Subcutaneous abdominal adipose tissue (tissue), 5 donors: ENCODE results near the gene BMPER.

Source experiments
- H3K27ac ChIP-seq: one replicate; pipeline ENCODE4 v1.7.0; 2013; ENCODE audit warnings: low read depth, mild to moderate bottlenecking, inconsistent platforms, low read length, moderate library complexity
- H3K27me3 ChIP-seq, 5 donors: one replicate each; pipeline ENCODE4 v1.7.0; 2013; ENCODE audit warnings: low read length in 5 of 5, inconsistent platforms in 1 of 5; ENCODE audit not compliant: control insufficient read depth in 5 of 5, insufficient read depth in 4 of 5
- H3K36me3 ChIP-seq, 5 donors: one replicate each; pipeline ENCODE4 v1.7.0; 2013; ENCODE audit warnings: low read length in 5 of 5; ENCODE audit not compliant: control insufficient read depth in 5 of 5, insufficient read depth in 5 of 5
- H3K4me1 ChIP-seq, 5 donors: one replicate each; pipeline ENCODE4 v1.7.0; 2013; ENCODE audit warnings: low read length in 5 of 5, mild to moderate bottlenecking in 3 of 5, moderate library complexity in 1 of 5; ENCODE audit not compliant: control insufficient read depth in 5 of 5, insufficient read depth in 5 of 5
- H3K4me3 ChIP-seq, 5 donors: one replicate each; pipeline ENCODE4 v1.7.0; 2013; ENCODE audit warnings: low read length in 5 of 5, low read depth in 1 of 5
- H3K9ac ChIP-seq, 5 donors: one replicate each; pipeline ENCODE4 v1.7.0; 2013; ENCODE audit warnings: low read length in 5 of 5, mild to moderate bottlenecking in 4 of 5, moderate library complexity in 3 of 5
- H3K9me3 ChIP-seq, 5 donors: one replicate each; pipeline ENCODE4 v1.7.0; 2013; ENCODE audit warnings: low read length in 5 of 5; ENCODE audit not compliant: control insufficient read depth in 5 of 5
- donor health status: healthy.
- donor health status: healthy.
- donor health status: healthy.
- donor health status: healthy.
- donor health status: healthy.

Gene BMPER

GRCh38 chr7:34048445-34048844 is 143.1 kb downstream of the BMPER start:
- Histone ChIP-seq H3K4me1 (peaks cover 0 to 12% (median 4%) of the 10 kb centered on the region in 5 donors), H3K27ac (no peak overlapping the region), H3K9ac (no peak overlapping the region), H3K27me3 (no peaks in the 10 kb centered on the region), H3K4me3 (no peak overlapping the region), H3K9me3 (no peaks in the 10 kb centered on the region), H3K36me3 (peaks cover 0 to 6% (median 0%) of the 10 kb centered on the region in 5 donors)

GRCh38 chr7:34054075-34054474 is 148.7 kb downstream of the BMPER start:
- Histone ChIP-seq H3K4me1 (peaks cover 0 to under 1% (median 0%) of the 10 kb centered on the region in 5 donors), H3K27me3 (no peaks in the 10 kb centered on the region), H3K9ac (no peak overlapping the region), H3K27ac (no peak overlapping the region), H3K4me3 (no peak overlapping the region), H3K36me3 (peaks cover 0 to 21% (median 5%) of the 10 kb centered on the region in 5 donors), H3K9me3 (no peaks in the 10 kb centered on the region)

GRCh38 chr7:34057136-34057535 is 151.8 kb downstream of the BMPER start:
- Histone ChIP-seq H3K9ac (no peak overlapping the region), H3K36me3 (peaks cover 0 to 20% (median 5%) of the 10 kb centered on the region in 5 donors), H3K4me1 (peaks cover 0 to 7% (median 5%) of the 10 kb centered on the region in 5 donors), H3K9me3 (no peaks in the 10 kb centered on the region), H3K27ac (no peak overlapping the region), H3K4me3 (no peak overlapping the region), H3K27me3 (no peaks in the 10 kb centered on the region)

- Histone ChIP-seq H3K36me3 (peaks cover 0 to 15% (median 4%) of the 10 kb centered on the region in 5 donors), H3K4me1 (peaks cover 0 to 7% (median 5%) of the 10 kb centered on the region in 5 donors), H3K27ac (no peak overlapping the region), H3K4me3 (no peak overlapping the region), H3K9me3 (no peaks in the 10 kb centered on the region), H3K27me3 (no peaks in the 10 kb centered on the region), H3K9ac (no peak overlapping the region)
These were observed 152.6 kb downstream of the BMPER start for GRCh38 chr7:34057956-34058355.

GRCh38 chr7:34058801-34059135 is 153.4 kb downstream of the BMPER start:
- no peak overlapping the region for H3K4me3 ChIP-seq
- peaks cover 0 to 7% (median 5%) of the 10 kb centered on the region in 5 donors for H3K4me1 ChIP-seq
- H3K27ac ChIP-seq, result no peak overlapping the region
- no peak overlapping the region for H3K9ac ChIP-seq
- H3K27me3 ChIP-seq, result no peaks in the 10 kb centered on the region
- H3K9me3 ChIP-seq, result no peaks in the 10 kb centered on the region
- peaks cover 0 to 14% (median 4%) of the 10 kb centered on the region in 5 donors for H3K36me3 ChIP-seq

- H3K27me3 ChIP-seq, result no peaks in the 10 kb centered on the region
- no peaks in the 10 kb centered on the region for H3K9me3 ChIP-seq
- no peak overlapping the region for H3K9ac ChIP-seq
- H3K4me1 ChIP-seq, result peaks cover 0 to 7% (median 5%) of the 10 kb centered on the region in 5 donors
- H3K36me3 ChIP-seq, result peaks cover 0 to 10% (median 4%) of the 10 kb centered on the region in 5 donors
- H3K27ac ChIP-seq, result no peak overlapping the region
- H3K4me3 ChIP-seq, result no peak overlapping the region
These were observed 153.9 kb downstream of the BMPER start for GRCh38 chr7:34059136-34059828.

- H3K4me3 ChIP-seq, result no peak overlapping the region
- peaks cover 0 to 7% (median 4%) of the 10 kb centered on the region in 5 donors for H3K36me3 ChIP-seq
- peaks cover 0 to 7% (median 5%) of the 10 kb centered on the region in 5 donors for H3K4me1 ChIP-seq
- H3K27ac ChIP-seq, result peak overlapping the region; percentile 14
- H3K9me3 ChIP-seq, result no peaks in the 10 kb centered on the region
- H3K27me3 ChIP-seq, result no peaks in the 10 kb centered on the region
- no peak overlapping the region for H3K9ac ChIP-seq
These were observed 155.0 kb downstream of the BMPER start for GRCh38 chr7:34060196-34060947.

GRCh38 chr7:34061149-34061548 is 155.8 kb downstream of the BMPER start:
- Histone ChIP-seq H3K27ac (no peak overlapping the region), H3K4me3 (no peak overlapping the region)

GRCh38 chr7:34062341-34062740 is 157.0 kb downstream of the BMPER start:
- H3K9ac ChIP-seq, result no peak overlapping the region
- H3K4me1 ChIP-seq, result peaks cover 0 to 7% (median 5%) of the 10 kb centered on the region in 5 donors
- H3K36me3 ChIP-seq, result no peaks in the 10 kb centered on the region
- H3K4me3 ChIP-seq, result no peak overlapping the region
- H3K27me3 ChIP-seq, result no peaks in the 10 kb centered on the region
- no peaks in the 10 kb centered on the region for H3K9me3 ChIP-seq
- no peak overlapping the region for H3K27ac ChIP-seq

More at GRCh38 chr7:34061149-34061548, 155.8 kb downstream of the BMPER start:
- H3K9me3 ChIP-seq, result no peaks in the 10 kb centered on the region
- peaks cover 0 to 7% (median 5%) of the 10 kb centered on the region in 5 donors for H3K4me1 ChIP-seq
- H3K9ac ChIP-seq, result no peak overlapping the region
- no peaks in the 10 kb centered on the region for H3K36me3 ChIP-seq
- H3K27me3 ChIP-seq, result no peaks in the 10 kb centered on the region

- Histone ChIP-seq H3K9ac (no peak overlapping the region), H3K27ac (no peak overlapping the region)
These were observed 157.5 kb downstream of the BMPER start for GRCh38 chr7:34062826-34063225.

More at GRCh38 chr7:34062826-34063225, 157.5 kb downstream of the BMPER start:
- Histone ChIP-seq H3K4me3 (no peak overlapping the region), H3K9me3 (no peaks in the 10 kb centered on the region), H3K36me3 (no peaks in the 10 kb centered on the region), H3K27me3 (no peaks in the 10 kb centered on the region), H3K4me1 (peaks cover 0 to 7% (median 5%) of the 10 kb centered on the region in 5 donors)
